Heart left ventricle (tissue), 16 donors: Measurements from ENCODE around the gene ATF1. TPM values are rescaled to one million over a fixed set of nuclear protein-coding genes. Genes with fewer than 3 reads are reported as not detected.

Source experiments
- ATAC-seq, 4 donors: fragments of 200-7000 bp; cut with Tn5 transposase; one replicate each; pipeline ENCODE4 v1.9.1; 2020 to 2022; ENCODE audit warnings: moderate library complexity in 4 of 4, mild to moderate bottlenecking in 3 of 4, moderate number of reproducible peaks in 1 of 4
- DNase-seq, 5 donors: peaks; one replicate each; pipeline ENCODE4 v3.0.0-alpha.2; 2020
- H3K27ac ChIP-seq, 12 donors: fragments of 200-600 bp; sonication (generic) in 4 of 12; one replicate each; pipeline versions ENCODE4 v1.5.0 to v1.8.0; 2016 to 2022; ENCODE audit warnings: mild to moderate bottlenecking in 2 of 12
- H3K27me3 ChIP-seq, 9 donors: fragments of 200-600 bp; sonication (generic) in 2 of 9; one replicate each; pipeline versions ENCODE4 v1.5.1 to v1.8.0; 2016 to 2022; ENCODE audit warnings: mild to moderate bottlenecking in 3 of 9
- H3K36me3 ChIP-seq, 9 donors: fragments of 200-600 bp; sonication (generic) in 2 of 9; one replicate each; pipeline versions ENCODE4 v1.5.0 to v1.8.0; 2018 to 2022; ENCODE audit warnings: mild to moderate bottlenecking in 2 of 9
- H3K4me1 ChIP-seq, 12 donors: fragments of 200-600 bp; sonication (generic) in 4 of 12; one replicate each; pipeline versions ENCODE4 v1.5.0 to v1.8.0; 2016 to 2022; ENCODE audit warnings: mild to moderate bottlenecking in 3 of 12
- H3K4me3 ChIP-seq, 12 donors: fragments of 200-600 bp; sonication (generic) in 4 of 12; one replicate each; pipeline versions ENCODE4 v1.5.0 to v1.8.0; 2017 to 2022; ENCODE audit warnings: mild to moderate bottlenecking in 9 of 12, moderate library complexity in 4 of 12
- H3K9me3 ChIP-seq, 12 donors: fragments of 200-600 bp; sonication (generic) in 4 of 12; one replicate each; pipeline versions ENCODE4 v1.5.0 to v1.8.0; 2016 to 2022; ENCODE audit warnings: mild to moderate bottlenecking in 1 of 12
- CTCF ChIP-seq, 12 donors: fragments of 200-600 bp; sonication (generic) in 4 of 12; IDR thresholded peaks; one replicate each; pipeline versions ENCODE4 v1.5.0 to v1.8.0; 2018 to 2022; ENCODE audit warnings: antibody characterized with exemption in 12 of 12, mild to moderate bottlenecking in 5 of 12
- POLR2A ChIP-seq, 2 donors: fragments of 450-650 bp; IDR thresholded peaks; one replicate each; pipeline ENCODE4 v1.6.1; 2017; ENCODE audit warnings: antibody characterized with exemption in 2 of 2, mild to moderate bottlenecking in 2 of 2, moderate library complexity in 2 of 2
- WGBS, 4 donors: extraction: QIAGEN DNeasy Blood & Tissue Kit in 2 of 4; methylation state at CpG; one replicate each; pipeline versions ENCODE4 v1.1.5 to v1.1.7; 2013 to 2018; 5-methylcytosine and 5-hydroxymethylcytosine counted together
- intact Hi-C, 10 donors: fragments of 100-400 bp; cut with DNase I; formaldehyde crosslinking; loops; one replicate each; pipeline versions ENCODE4 v1.11.1 to v1.14.2; 2022
- polyA plus RNA-seq, 2 donors: library from polyadenylated mRNA; stranded (reverse); fragments of 200-250 nt; gene quantifications; one replicate each; pipeline ENCODE4 v1.2.3, GENCODE V29; 2013
- total RNA-seq, 9 donors: library from RNA; depleted of rRNA in 2 of 9; stranded (reverse); fragments of >200 nt in 2 of 9; fragmentation: NEBNext Ultra II Directional in 3 of 9; extraction: Animal tissue kit (Norgen Biotek cat#: 25700) in 3 of 9; gene quantifications; one replicate each; pipeline versions ENCODE4 v1.1.0 to v1.2.4, GENCODE V29; 2016 to 2023
- donor health status: ischemic (EF 13 %, LVEDD 7.1; RV severe dilation, severe dysfunction).
- donor health status: healthy with polysubstance abuse.
- donor health status: DM: no; HTN: yes; CAD: no.
- donor health status: DM: no; HTN: no; CAD: no.
- donor health status: ischemic (EF 25% LVEDD 6.9; RV normal size, moderate dysfunction).
- donor health status: ischemic (EF 25% LVEDD 5.7; RV mildly dilated, moderate dysfunction).
- donor health status: healthy.
- donor health status: DM: yes; HTN: yes; CAD: no.
- donor health status: ischemic (EF 35%, LVEDD 5.7; RV mildly dilated, moderate dysfunction).
- donor health status: nonischemic (EF 11% LVEDD 7.7; RV severe dilation, severe dysfunction).
- donor health status: DM: yes; HTN: yes; CAD: no.
- donor health status: PGD.
- donor health status: ischemic (EF 29% LVEDD 5.4; RV normal size, mild dysfunction).
- donor health status: nonischemic (EF 23%, LVEDD 6.1; RV moderate dilation, normal function).

The ATF1 gene
- total and polyA plus RNA-seq, 11 donors: 3.5 to 27.4 (median 18.0) TPM

- Histone ChIP-seq H3K27me3 (no peaks in the 10 kb centered on the region), H3K4me3 (no peak overlapping the region), H3K27ac (no peak overlapping the region), H3K9me3 (no peaks in the 10 kb centered on the region), H3K4me1 (peaks cover 0 to 6% (median 0%) of the 10 kb centered on the region in 12 donors), H3K36me3 (peaks cover 0 to 29% (median 16%) of the 10 kb centered on the region in 9 donors)
- no peak for ATAC-seq
- 92 to 95% (median 94%) methylated on average over 9 of the region's 9 CpGs for WGBS, 4 donors
- DNase-seq: no peak
- no peak for TF ChIP-seq CTCF (IDR thresholded peaks at IDR 0.05)
- TF ChIP-seq POLR2A (IDR thresholded peaks at IDR 0.05): no peak
- intact Hi-C loops: no loop called here
Observed at GRCh38 chr12:50776749-50777728, 13.1 kb downstream of the ATF1 start.

DNA sequence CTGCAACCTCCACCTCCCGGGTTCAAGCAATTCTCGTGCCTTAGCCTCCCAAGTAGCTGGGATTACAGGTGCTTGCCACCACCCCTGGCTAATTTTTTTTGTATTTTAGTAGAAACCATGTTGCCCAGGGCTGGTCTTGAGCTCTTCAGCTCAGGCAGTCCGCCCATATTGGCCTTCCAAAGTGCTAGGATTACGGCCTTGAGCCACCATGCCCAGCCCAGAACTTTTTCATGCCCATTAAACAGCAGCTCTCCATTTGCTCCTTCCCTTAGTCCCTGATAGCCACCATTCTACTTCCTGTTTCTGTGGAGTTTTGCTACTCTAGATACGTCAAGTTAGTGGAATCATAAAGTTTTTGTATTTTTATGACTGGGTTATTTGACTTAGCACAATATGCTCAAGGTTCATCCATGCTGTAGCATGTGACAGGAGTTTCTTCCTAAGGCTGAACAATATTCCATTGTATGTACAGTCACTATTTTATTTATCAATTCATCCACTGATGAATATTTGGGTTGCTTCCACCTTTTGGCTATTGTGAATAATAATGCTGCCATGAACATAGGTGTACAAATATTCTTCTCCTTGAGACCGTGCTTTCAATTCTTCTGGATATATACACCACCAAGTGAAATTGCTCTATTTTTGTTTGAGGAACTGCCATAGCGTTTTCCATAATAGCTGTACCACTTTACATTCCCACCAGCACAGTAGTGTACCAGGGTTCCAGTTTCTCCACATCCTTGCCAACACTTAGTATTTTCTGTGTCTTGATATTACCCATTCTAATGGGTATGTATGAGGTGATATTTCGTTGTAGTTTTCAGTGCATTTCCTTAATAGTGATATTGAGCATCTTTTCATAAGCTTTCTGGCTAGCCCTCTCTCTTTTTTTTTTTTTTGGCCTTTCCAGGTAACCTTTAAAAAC lies 15.0 kb downstream of the ATF1 start:
- Histone ChIP-seq H3K4me1 (peaks cover 0 to 5% (median 0%) of the 10 kb centered on the region in 12 donors), H3K9me3 (no peaks in the 10 kb centered on the region), H3K36me3 (peaks cover 0 to 38% (median 31%) of the 10 kb centered on the region in 9 donors), H3K27ac (no peak overlapping the region), H3K27me3 (no peaks in the 10 kb centered on the region), H3K4me3 (no peak overlapping the region)
- ATAC-seq: no peak
- intact Hi-C loops: no loop called here
- DNase-seq: no peak
- TF ChIP-seq CTCF (IDR thresholded peaks at IDR 0.05) (no peak), POLR2A (IDR thresholded peaks at IDR 0.05) (no peak)
- WGBS, 4 donors: 89 to 99% (median 95%) methylated on average over 8 of the region's 8 CpGs

- ATAC-seq (no peak), DNase-seq (no peak)
- H3K4me1 ChIP-seq: peaks cover 0 to 4% (median 0%) of the 10 kb centered on the region in 12 donors
- H3K9me3 ChIP-seq: no peaks in the 10 kb centered on the region
- H3K27ac ChIP-seq: no peak overlapping the region
- WGBS, 4 donors: 90 to 95% (median 94%) methylated on average over 4 of the region's 4 CpGs
- no peaks in the 10 kb centered on the region for H3K27me3 ChIP-seq
- TF ChIP-seq POLR2A (IDR thresholded peaks at IDR 0.05) (no peak), CTCF (IDR thresholded peaks at IDR 0.05) (no peak)
- intact Hi-C loops: no loop called here
- H3K36me3 ChIP-seq: peaks cover 0 to 40% (median 31%) of the 10 kb centered on the region in 9 donors
- H3K4me3 ChIP-seq: no peak overlapping the region
Observed at GRCh38 chr12:50780013-50780412, 16.1 kb downstream of the ATF1 start.
